GM10248 (cell line): ENCODE results near the gene ADCY1.

ENCODE experiments used
- CTCF ChIA-PET: fragments of 300-600 bp; sonication (Branson Sonifier 250); formaldehyde crosslinking; extraction: SDS; loops from one replicate; lab custom pipeline; 2021; ENCODE audit warnings: antibody characterized with exemption; lab: Yijun Ruan, JAX
- POLR2A ChIA-PET: fragments of 350-650 bp; sonication (Branson Sonifier 250); formaldehyde crosslinking; extraction: SDS; loops from one replicate; lab custom pipeline; 2020; ENCODE audit warnings: antibody characterized with exemption; lab: Yijun Ruan, JAX
- DNase-seq: peaks from one replicate; pipeline ENCODE4 v3.0.0; 2012; ENCODE audit errors: extremely low spot score
- TF ChIP-seq, protein P1 (sequence below): IDR thresholded peaks from 2 replicates; pipeline ENCODE4 v1.5.1; 2012; ENCODE audit warnings: mild to moderate bottlenecking, low read depth; ENCODE audit errors: extremely low read depth, missing control alignments, control extremely low read depth

Gene ADCY1

DNA sequence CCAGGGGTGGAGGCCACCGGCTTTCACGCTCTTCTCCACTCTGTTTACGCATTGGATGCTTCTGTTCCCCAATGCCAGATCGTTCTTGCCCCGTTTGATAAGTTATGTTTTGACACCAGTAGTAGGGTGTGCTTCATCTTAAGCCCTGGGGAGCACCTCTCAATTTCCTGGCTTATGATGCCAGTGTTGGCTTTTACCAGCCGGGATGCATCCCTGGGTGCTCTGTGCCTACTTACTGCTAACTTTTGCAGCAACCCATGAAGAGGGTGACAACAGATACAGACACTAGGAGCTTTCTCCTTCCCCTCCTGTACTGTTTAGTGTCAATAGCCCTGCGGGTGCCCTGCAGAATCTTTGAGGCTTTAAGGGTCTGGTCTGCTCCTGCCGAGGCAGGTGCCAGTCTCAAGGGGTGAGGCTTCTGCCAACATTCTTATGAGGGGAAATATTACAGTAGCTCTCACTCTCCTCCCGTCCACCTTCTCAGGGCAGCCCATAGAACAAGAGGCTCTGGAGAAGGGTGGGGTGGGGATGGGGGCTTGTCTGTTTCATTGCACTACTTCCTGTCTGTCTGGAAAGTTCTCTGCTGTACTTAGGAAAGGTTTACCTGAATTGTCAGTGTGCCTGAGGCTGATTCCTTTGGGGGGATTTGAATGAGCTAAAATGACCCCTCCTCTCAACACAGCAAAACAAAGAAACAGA, 23.3 kb downstream of the ADCY1 start:
- ChIA-PET CTCF (interaction anchor here (1.0 kb wide), 1 partner anchor 24 kb away, joined by 3 read pairs; no protein-coding TSS in a partner anchor), POLR2A (no interaction called here)
- no peak for DNase-seq
- TF ChIP-seq, protein P1, sequence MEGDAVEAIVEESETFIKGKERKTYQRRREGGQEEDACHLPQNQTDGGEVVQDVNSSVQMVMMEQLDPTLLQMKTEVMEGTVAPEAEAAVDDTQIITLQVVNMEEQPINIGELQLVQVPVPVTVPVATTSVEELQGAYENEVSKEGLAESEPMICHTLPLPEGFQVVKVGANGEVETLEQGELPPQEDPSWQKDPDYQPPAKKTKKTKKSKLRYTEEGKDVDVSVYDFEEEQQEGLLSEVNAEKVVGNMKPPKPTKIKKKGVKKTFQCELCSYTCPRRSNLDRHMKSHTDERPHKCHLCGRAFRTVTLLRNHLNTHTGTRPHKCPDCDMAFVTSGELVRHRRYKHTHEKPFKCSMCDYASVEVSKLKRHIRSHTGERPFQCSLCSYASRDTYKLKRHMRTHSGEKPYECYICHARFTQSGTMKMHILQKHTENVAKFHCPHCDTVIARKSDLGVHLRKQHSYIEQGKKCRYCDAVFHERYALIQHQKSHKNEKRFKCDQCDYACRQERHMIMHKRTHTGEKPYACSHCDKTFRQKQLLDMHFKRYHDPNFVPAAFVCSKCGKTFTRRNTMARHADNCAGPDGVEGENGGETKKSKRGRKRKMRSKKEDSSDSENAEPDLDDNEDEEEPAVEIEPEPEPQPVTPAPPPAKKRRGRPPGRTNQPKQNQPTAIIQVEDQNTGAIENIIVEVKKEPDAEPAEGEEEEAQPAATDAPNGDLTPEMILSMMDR: no peak

DNA sequence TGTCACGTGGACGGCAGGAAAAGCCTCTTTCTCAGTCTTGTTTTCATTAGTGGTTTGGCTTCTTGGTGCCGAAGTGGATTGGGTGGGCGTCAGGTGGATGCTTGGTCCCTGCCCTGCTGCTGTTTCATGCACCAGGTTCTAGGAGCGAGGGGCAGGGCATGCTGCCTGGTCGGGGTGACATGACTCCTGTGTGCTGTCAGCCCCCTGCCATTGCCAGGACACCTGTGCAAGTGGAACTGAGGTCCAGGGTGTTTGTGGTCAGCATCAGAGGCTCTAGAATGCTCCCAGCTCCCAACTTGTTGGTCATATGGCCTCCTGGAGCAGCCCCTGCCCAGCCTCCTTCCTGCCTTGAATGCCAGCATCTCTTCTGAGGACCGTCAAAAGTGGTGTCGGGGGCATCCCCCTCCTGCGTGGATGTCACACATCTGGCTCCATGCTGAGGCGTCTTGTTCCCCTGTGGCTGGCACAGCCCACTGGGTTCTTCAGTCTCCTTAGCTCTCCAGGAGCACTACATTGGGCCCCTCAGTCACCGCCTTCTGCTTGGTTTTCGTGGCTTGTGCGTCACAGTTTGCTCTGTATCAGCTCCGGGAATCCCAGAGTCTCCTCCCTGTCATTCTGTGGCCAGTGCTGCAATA, 24.8 kb downstream of the ADCY1 start:
- POLR2A ChIA-PET: interaction anchor here (0.8 kb wide), 1 partner anchor 57 kb away, joined by 3 read pairs; no protein-coding TSS in a partner anchor
- CTCF ChIA-PET: interaction anchor here (0.9 kb wide), 1 partner anchor 10 kb away, joined by 3 read pairs; no protein-coding TSS in a partner anchor
- TF ChIP-seq, protein P1: no peak
- DNase-seq: no peak

DNA sequence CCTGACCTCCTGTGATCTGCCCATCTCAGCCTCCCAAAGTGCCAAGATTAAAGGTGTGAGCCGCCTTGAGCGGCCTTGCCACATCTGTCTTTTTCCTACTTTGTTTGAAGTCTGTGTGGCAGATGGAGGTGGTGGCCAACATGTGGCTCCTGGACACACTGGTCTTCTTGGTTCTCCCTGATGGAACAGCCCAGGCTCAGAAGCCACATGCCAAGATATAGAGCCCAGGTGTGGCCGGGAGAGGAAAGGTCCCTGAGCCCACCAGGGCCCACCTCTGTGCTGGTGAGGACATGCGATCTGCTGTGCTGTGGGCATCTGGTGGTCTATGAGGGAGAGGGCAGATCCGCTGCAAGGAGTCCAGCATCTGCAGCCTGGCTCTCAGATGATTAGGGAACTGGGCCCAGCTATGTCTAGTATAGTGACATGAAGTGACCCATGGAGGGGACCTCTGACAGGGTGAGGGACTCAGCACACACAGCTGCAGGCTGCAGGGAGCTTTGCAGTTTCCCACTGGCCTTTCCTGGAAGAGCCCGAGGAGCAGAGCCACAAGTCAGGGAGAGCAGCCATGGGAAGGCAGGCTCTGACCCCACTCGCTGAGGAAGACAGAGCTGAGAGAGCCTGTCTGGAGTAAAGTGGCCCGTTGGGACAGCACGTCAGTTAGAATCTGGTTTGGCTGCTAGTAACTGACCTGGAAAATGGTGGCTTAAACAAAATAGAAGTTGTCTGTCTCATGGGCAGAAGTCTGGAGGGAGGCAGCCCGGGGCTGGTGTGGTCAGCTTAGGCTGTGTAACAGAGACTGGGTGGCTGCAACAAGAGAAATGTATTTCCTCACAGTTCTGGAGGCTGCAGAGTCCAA, 25.9 kb downstream of the ADCY1 start:
- CTCF ChIA-PET: interaction anchor here (1.2 kb wide), 1 partner anchor 10 kb away, joined by 4 read pairs; no protein-coding TSS in a partner anchor
- POLR2A ChIA-PET: no interaction called here
- no peak for DNase-seq
- TF ChIP-seq, protein P1: no peak

DNA sequence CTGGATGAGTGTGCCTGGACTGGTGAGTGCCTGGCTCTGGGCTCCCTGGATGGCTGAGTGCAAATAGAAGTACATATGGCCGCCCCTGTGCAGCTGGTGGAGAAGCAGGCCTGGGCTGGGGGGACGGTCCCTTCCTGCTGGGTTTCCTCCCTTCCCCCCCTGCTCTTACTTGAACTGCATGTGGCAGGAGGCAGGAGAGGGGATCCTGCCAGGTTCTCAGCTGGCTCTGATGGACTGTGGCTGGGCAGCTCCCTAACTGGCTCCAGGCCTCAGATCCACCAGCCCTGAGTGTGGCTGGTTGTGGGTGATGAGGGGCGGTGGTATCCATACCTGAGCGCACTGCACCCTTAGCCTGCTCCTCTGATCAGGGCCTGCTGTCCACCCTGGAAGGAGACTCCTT, 26.9 kb downstream of the ADCY1 start:
- CTCF ChIA-PET: interaction anchor here (1.2 kb wide), 1 partner anchor 11 kb away, joined by 4 read pairs; no protein-coding TSS in a partner anchor
- no peak for DNase-seq
- POLR2A ChIA-PET: no interaction called here
- TF ChIP-seq, protein P1: no peak

DNA sequence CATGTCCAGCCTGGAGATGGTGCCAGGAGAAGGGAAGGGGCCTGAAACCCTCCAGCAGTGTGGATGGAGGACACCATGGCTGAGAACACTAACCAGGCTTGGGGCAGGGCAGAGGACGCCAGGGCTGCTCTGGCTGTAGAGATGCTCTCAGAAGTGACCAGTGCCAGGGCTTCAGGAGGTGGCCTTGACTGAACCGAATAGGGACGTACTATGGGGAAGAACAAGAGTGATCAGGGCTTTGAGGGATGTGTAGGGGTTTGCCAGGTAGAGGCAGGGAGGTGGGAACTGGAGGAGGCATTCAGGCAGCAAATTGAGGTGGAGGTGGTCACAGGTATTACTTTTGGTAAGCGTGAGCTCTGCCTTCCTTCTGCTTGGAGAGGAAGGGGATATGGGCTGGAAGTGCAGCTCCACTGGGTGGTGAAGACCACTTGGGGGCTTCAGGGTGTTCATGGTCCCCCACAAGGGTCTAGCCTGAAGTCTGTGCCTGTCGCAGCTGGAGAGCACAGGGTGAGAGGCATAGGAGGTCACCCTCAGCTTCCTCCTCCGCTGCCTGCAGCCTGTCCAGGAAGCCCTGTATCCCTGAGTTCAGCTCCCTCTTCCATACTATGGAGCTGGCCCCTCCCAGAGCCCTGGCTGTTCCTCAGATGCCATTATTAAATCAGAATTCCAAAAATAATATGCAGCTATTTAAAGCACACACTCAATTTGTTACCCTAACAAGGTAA, 27.8 kb downstream of the ADCY1 start:
- CTCF ChIA-PET: no interaction called here
- POLR2A ChIA-PET: no interaction called here
- DNase-seq: no peak
- TF ChIP-seq, protein P1: no peak

DNA sequence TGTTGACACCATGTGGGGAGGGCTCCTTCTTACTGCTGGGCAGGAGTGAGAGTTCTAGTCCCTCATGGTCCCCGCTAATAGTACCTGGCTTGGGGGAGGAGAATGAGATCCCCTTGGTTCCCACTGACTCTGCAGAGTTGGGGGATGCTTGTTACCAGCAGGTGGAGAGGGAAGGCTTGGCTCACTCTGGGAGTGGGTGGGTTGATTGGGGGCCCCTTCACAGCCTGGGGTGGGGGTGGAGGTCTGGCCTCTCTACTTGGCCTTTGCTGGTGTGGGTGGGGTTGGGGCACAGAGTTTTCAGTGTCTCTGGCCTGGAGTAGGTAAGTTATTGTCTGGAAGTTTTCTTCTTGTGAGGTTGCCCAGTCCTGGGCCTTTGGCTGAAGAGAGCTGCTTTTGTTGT, 31.9 kb downstream of the ADCY1 start:
- DNase-seq: no peak
- POLR2A ChIA-PET: no interaction called here
- CTCF ChIA-PET: no interaction called here
- TF ChIP-seq, protein P1: no peak
